Subcutaneous adipose tissue (tissue), 4 donors: ENCODE measurements around the gene TREX2. TPM values are rescaled to one million over a fixed set of nuclear protein-coding genes. Genes with fewer than 3 reads are reported as not detected.

Experiments
- CTCF ChIP-seq: fragments of 450-650 bp; IDR thresholded peaks from one replicate; pipeline ENCODE4 v1.5.1; 2016; ENCODE audit warnings: low read depth, mild to moderate bottlenecking, control low read depth, antibody characterized with exemption, moderate library complexity
- total RNA-seq, 4 donors: library from RNA; depleted of rRNA; stranded (reverse); fragments of >200 nt; gene quantifications; one replicate each; pipeline ENCODE4 v1.1.0, GENCODE V29; 2016

Gene TREX2
- total RNA-seq, 4 donors from 2014 or later = 1.1 to 2.8 (median 2.4) TPM; not detected in 1

GRCh38 chrX:153416781-153417450 is 28.9 kb downstream of the TREX2 start:
- TF ChIP-seq CTCF = no peak

GRCh38 chrX:153414856-153415510 is 30.9 kb downstream of the TREX2 start:
- TF ChIP-seq CTCF = no peak

- TF ChIP-seq CTCF = no peak
Measured at GRCh38 chrX:153413731-153414130, 32.1 kb downstream of the TREX2 start.

- no peak for TF ChIP-seq CTCF
Measured at GRCh38 chrX:153412746-153413720, 32.8 kb downstream of the TREX2 start.

- no peak for TF ChIP-seq CTCF
Measured at GRCh38 chrX:153411988-153412574, 33.8 kb downstream of the TREX2 start.

- no peak for TF ChIP-seq CTCF
Measured at GRCh38 chrX:153411255-153411987, 34.4 kb downstream of the TREX2 start, which contains the start of gene ZFP92. TSS of gene ZFP92 (plus strand) at chrX:153411472. CDS start at chrX:153418323, 6,851 bp downstream.
